Endometrial microvascular endothelial cells (primary cell): Measurements from ENCODE around the gene TCF3. TPM values are rescaled to one million over a fixed set of nuclear protein-coding genes. Genes with fewer than 3 reads are reported as not detected.

Source experiments
- in situ Hi-C: cut with HindIII; loops from 2 replicates; pipeline ENCODE4 v1.10.0; 2017; ENCODE audit warnings: low sequenced_read_pairs, low pct_unique_long_range_greater_than_20kb; ENCODE audit errors: inconsistent ontology term
- total RNA-seq: library from RNA; depleted of rRNA; stranded (reverse); fragments of >200 nt; gene quantifications from one replicate; pipeline ENCODE4 v1.2.3, GENCODE V29; 2015; ENCODE audit errors: inconsistent ontology term

TCF3 gene
- total RNA-seq, 1 donor from 2014 or later, result 124 TPM

DNA sequence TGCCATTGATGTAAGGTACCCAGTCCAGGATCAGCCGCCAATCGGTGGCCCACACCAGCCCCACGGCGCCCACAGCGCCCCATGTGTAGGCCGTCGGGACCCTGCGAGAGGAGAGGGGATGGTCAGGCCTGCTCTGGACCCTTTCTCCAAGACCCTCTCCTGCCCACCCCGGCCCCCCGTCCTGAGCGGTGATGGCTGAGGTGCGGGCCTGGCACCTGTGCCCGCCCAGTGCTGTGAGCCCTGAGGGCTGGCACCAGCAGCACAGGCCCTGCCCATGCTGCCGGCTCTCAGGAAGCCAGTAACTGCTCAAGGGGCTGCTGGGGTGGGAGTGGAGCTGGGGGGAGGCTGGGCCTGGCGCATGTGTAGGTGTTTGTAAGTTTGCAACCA lies 53.0 kb downstream of the TCF3 start:
- in situ Hi-C loops, result no loop called here

- in situ Hi-C loops, result no loop called here
Observed at GRCh38 chr19:1598777-1599459, 53.5 kb downstream of the TCF3 start.

DNA sequence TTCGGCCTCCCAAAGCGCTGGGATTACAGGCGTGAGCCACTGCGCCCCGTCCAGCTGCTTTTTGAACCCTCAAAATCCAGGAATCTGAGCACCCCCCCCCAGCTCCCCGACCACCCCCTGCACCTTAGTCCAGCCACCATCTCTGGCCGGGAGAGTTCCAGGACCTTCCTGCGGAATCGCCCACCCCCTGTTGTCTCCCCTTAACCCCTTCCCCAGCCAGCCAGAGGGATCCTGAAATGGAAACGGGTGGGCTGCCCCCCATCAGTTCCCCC lies 59.0 kb downstream of the TCF3 start:
- in situ Hi-C loops, result no loop called here

- in situ Hi-C loops, result no loop called here
Observed at GRCh38 chr19:1592755-1593500, 59.5 kb downstream of the TCF3 start, which contains the start of gene MBD3. TSS of gene MBD3 (minus strand) at chr19:1592865. CDS start at chr19:1592631, 234 bp downstream.

- in situ Hi-C loops, result no loop called here
Observed at GRCh38 chr19:1592024-1592754, 60.2 kb downstream of the TCF3 start.

GRCh38 chr19:1591421-1592023 lies 60.9 kb downstream of the TCF3 start:
- in situ Hi-C loops, result no loop called here

- in situ Hi-C loops, result no loop called here
Observed at GRCh38 chr19:1590641-1591397, 61.6 kb downstream of the TCF3 start.

GRCh38 chr19:1587872-1588271 lies 64.5 kb downstream of the TCF3 start:
- in situ Hi-C loops, result no loop called here

DNA sequence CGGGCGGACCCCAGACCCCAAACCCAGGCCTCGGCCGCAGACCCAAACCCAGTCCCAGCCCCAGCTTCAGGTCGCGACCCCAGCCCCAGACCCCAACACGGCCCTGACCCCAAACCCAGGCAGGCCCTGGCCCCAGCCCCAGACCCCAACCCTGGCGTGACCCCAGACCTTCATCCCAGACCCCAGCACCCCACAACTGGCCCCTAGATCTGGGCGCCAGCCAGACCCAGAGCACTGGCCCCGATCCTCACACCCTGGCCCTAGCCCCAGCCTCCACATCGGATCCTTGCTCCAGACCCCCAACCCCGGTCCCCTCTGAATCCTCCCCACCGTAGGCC lies 67.2 kb downstream of the TCF3 start:
- in situ Hi-C loops, result no loop called here

DNA sequence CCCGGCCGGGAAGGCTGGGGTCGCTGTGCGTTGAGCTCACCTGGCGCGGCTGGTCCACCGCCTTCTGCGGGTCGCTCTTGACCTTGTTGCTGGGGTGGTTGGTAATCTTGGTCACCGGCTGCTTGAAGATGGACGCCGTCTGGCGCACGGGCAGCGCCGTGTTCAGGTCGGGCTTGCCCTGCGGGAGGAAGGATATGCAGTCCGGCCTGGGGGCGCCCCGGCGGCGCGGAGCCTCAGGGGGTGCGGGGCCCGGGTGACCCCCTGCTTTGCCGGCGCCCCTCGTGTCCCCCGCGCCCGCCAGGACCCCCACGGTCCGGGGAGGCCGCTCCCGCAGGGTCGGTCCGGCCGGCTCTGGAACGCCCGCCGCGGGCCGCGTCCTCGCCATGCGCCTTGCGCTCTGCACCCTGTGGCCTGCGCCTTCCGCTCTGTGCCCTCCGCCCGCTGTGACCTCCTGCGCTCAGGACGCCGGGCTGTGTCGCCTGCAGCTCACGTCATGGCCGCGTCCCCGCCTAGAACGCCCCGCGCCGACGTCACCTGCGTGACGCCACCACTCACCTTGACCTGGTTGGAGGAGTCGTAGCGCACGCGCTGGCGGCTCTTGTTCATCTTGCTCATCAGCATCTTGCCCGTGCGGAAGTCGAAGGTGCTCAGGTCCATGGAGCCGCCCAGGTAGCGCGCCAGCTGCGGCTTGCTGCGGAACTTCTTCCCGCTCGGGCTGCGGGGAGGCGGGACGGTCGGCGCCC lies 67.7 kb downstream of the TCF3 start:
- in situ Hi-C loops, result no loop called here

DNA sequence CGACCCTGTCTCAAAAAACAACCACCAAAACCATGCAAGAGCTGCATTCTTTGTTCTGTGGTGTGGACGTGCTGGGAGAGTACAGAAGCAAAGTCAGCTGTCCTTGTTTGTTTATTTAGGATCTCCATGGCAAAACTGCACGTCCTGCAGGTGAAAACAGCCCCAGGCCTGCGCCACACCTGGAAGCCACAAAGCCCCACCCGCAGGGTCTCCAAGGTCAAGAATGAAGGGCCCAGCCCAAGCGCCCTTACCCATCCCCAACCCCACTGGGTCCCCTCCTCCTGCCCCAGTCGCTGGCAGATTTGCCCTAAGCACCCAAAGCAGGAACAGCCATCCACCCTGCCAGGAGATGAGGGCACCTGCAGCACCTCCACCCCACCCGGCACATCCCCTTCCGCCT lies 70.2 kb downstream of the TCF3 start:
- in situ Hi-C loops, result no loop called here

DNA sequence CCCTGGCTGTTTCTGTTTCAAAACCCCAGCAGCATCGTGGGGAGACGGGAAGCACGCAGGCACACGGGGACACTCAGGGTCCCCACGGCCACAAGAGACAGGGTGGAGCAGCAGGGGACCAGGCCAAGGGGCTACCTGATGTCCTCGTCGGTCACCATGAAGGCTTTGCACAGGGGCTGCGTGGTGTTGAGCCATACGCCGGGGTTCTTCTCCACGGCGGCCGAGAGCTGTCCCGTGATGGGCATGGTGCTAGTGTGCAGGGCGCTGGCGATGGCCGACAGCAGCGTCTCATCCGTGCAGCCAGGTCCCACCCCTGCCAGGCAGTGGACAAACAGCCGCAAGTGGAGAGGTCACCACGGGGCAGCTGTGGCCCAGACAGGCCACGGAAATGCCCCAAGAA lies 71.5 kb downstream of the TCF3 start:
- in situ Hi-C loops, result no loop called here

DNA sequence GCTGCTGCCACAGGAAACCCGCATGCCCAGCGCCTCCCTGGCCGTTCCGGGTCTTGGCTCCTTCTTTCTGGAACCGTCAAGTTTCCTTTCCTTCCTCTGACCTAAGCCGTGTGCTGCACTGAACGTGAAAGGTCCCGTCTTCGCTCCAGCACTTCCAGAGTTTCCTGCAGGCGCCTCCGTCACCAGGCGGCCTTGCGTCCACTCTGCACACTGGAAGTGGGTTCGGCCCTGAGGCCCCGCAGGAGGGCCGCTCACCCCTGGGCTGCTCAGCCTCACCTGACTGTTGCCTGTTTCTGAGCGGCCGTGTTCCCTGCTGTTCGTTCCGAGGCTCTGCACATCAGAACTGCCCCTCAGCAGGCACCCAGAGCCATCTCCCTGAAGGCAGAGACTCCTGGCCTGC lies 72.0 kb downstream of the TCF3 start:
- in situ Hi-C loops, result no loop called here

DNA sequence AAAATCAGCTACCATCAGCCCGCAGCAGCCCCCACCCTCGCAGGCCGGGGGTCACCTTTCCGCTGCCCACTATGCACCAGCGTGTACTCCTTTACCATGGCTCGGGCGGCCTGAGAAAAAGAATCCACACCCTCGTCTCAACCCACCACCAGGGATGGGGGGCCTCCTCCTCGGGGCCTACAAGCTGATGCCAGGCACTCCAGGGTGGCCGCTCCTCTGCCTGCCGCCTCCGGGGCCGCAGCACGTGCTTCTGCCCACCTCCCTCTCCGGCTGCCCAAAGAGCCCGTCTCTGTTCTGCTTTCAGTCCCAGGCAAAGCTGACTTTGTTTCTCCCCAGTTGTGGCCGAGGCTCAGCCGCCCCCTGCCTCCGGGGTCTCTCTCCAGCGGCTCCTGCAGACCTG lies 73.2 kb downstream of the TCF3 start:
- in situ Hi-C loops, result no loop called here

- in situ Hi-C loops, result no loop called here
Observed at GRCh38 chr19:1577929-1578618, 74.3 kb downstream of the TCF3 start.

- in situ Hi-C loops, result no loop called here
Observed at GRCh38 chr19:1577090-1577928, 75.1 kb downstream of the TCF3 start.
